Osteoblast (primary cell): Measurements from ENCODE around the gene TPO. TPM values are rescaled to one million over a fixed set of nuclear protein-coding genes. Genes with fewer than 3 reads are reported as not detected.

ENCODE experiments used
- DNase-seq: peaks from one replicate; pipeline ENCODE4 v3.0.0; 2011; ENCODE audit warnings: low spot score, mixed read lengths; ENCODE audit not compliant: insufficient read length; ENCODE audit errors: missing footprints
- H2AFZ ChIP-seq: 2 replicates; pipeline ENCODE4 v1.6.0; 2011; ENCODE audit warnings: mild to moderate bottlenecking, low read length
- H3K27ac ChIP-seq: 2 replicates; pipeline ENCODE4 v1.5.1; 2011; ENCODE audit warnings: mild to moderate bottlenecking, low read depth, low read length, moderate library complexity
- H3K27me3 ChIP-seq: 2 replicates; pipeline ENCODE4 v1.6.0; 2012; ENCODE audit warnings: mild to moderate bottlenecking, control low read depth, inconsistent platforms, low read length, moderate library complexity; ENCODE audit not compliant: insufficient read depth
- H3K36me3 ChIP-seq: 2 replicates; pipeline ENCODE4 v1.5.1; 2011; ENCODE audit warnings: mild to moderate bottlenecking, low read length, control low read depth, moderate library complexity; ENCODE audit not compliant: insufficient read depth
- H3K4me1 ChIP-seq: 2 replicates; pipeline ENCODE4 v1.5.1; 2011; ENCODE audit warnings: mild to moderate bottlenecking, low read length, control low read depth, moderate library complexity; ENCODE audit not compliant: insufficient read depth
- H3K4me2 ChIP-seq: 2 replicates; pipeline ENCODE4 v1.6.0; 2011; ENCODE audit warnings: mild to moderate bottlenecking, low read length; ENCODE audit not compliant: insufficient read depth
- H3K4me3 ChIP-seq: fragments of 200-600 bp; sonication (generic); 3 replicates; pipeline ENCODE4 v1.5.1; 2012; ENCODE audit warnings: mild to moderate bottlenecking, low read length, inconsistent platforms; ENCODE audit not compliant: insufficient read depth
- H3K79me2 ChIP-seq: 2 replicates; pipeline ENCODE4 v1.6.0; 2012; ENCODE audit warnings: mild to moderate bottlenecking, low read length, control low read depth, inconsistent platforms; ENCODE audit not compliant: insufficient read depth
- H3K9me3 ChIP-seq: 2 replicates; pipeline ENCODE4 v1.5.1; 2011; ENCODE audit warnings: low read depth, low read length, control low read depth
- H4K20me1 ChIP-seq: 2 replicates; pipeline ENCODE4 v1.6.0; 2012; ENCODE audit warnings: mild to moderate bottlenecking, low read length, control low read depth; ENCODE audit not compliant: insufficient read depth
- total RNA-seq: library from RNA; depleted of rRNA; stranded (reverse); fragments of >200 nt; gene quantifications from 2 replicates; pipeline ENCODE4 v1.2.3, GENCODE V29; 2012
- TF ChIP-seq, protein P1 (sequence below): IDR thresholded peaks from 2 replicates; pipeline ENCODE4 v1.5.1; 2011; ENCODE audit warnings: mild to moderate bottlenecking, low read depth, low read length, moderate library complexity; ENCODE audit errors: extremely low read depth

TPO gene
- total RNA-seq, 1 donor: not detected

DNA sequence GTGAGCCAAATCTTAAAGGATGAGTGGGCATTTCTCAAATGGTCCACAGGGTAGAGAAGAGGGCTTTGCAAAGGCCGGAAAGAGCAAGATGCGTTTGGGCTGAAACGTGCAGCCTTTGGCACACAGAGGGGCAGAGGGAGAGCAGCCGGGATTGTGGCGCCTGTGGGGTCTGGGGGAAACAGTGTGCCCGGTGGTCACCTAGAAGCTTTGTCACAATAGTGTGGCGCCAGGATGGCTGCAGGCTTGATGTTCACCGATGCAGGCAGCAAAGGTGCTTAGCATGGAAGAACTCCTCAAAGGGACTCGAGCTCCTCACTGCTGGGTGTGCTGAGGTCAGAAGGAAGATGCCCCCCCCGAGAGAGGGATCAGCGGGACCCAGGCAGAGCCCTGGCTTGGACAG, 23.8 kb downstream of the TPO start:
- no peak overlapping the region for H3K4me3 ChIP-seq
- TF ChIP-seq, protein P1, sequence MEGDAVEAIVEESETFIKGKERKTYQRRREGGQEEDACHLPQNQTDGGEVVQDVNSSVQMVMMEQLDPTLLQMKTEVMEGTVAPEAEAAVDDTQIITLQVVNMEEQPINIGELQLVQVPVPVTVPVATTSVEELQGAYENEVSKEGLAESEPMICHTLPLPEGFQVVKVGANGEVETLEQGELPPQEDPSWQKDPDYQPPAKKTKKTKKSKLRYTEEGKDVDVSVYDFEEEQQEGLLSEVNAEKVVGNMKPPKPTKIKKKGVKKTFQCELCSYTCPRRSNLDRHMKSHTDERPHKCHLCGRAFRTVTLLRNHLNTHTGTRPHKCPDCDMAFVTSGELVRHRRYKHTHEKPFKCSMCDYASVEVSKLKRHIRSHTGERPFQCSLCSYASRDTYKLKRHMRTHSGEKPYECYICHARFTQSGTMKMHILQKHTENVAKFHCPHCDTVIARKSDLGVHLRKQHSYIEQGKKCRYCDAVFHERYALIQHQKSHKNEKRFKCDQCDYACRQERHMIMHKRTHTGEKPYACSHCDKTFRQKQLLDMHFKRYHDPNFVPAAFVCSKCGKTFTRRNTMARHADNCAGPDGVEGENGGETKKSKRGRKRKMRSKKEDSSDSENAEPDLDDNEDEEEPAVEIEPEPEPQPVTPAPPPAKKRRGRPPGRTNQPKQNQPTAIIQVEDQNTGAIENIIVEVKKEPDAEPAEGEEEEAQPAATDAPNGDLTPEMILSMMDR: no peak
- H3K36me3 ChIP-seq: no peaks in the 10 kb centered on the region
- H2AFZ ChIP-seq: no peak overlapping the region
- peaks cover 3% of the 10 kb centered on the region for H3K9me3 ChIP-seq
- no peaks in the 10 kb centered on the region for H3K4me1 ChIP-seq
- no peak for DNase-seq
- H3K4me2 ChIP-seq: no peak overlapping the region
- no peaks in the 10 kb centered on the region for H4K20me1 ChIP-seq
- H3K79me2 ChIP-seq: no peaks in the 10 kb centered on the region
- no peak overlapping the region for H3K27ac ChIP-seq
- H3K27me3 ChIP-seq: no peaks in the 10 kb centered on the region

DNA sequence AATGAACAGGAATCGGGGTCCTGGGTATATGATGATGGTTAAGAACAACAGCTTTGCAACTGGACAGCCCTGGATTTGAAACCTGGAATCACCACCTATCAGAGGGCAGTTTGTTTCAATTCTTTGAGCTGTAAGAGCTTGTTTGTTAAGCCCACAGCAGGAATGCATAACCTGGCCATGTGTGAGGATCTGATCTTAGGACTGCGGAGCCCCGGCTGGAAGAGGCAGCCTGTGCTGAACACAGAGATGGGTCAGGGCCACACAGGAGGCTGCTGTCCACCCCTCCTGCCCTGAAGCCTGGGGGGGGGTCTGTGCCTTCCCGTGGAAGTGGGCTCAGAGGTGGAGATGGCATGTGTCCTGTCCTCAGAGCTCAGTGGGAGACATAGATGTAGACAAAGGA, 24.3 kb downstream of the TPO start:
- no peaks in the 10 kb centered on the region for H3K4me1 ChIP-seq
- no peaks in the 10 kb centered on the region for H3K79me2 ChIP-seq
- no peak for DNase-seq
- TF ChIP-seq, protein P1: no peak
- no peaks in the 10 kb centered on the region for H3K27me3 ChIP-seq
- no peak overlapping the region for H3K4me3 ChIP-seq
- H2AFZ ChIP-seq: no peak overlapping the region
- no peaks in the 10 kb centered on the region for H3K36me3 ChIP-seq
- H4K20me1 ChIP-seq: no peaks in the 10 kb centered on the region
- H3K4me2 ChIP-seq: no peak overlapping the region
- H3K27ac ChIP-seq: no peak overlapping the region
- H3K9me3 ChIP-seq: peaks cover 3% of the 10 kb centered on the region

DNA sequence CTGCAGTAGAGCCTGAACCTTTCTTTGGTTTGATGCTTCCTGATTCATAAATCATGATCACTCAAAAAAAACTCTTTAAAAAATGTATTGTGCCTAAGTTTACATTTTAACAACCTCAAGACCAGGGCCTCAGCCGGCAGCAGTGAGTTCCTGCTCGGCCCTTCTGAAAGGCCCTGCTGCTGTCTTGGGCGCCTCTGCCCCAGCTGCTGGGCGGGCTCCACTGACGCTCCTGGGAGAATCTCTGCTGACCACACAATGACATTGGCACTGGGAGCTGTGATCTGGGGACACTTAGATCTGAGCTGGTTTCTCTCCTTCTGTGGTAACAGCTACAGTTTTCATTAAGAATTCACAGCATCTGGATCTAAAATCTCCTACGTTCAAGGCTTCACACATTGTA, 25.7 kb downstream of the TPO start:
- TF ChIP-seq, protein P1: no peak
- Histone ChIP-seq H3K9me3 (peaks cover 3% of the 10 kb centered on the region), H3K4me2 (no peak overlapping the region), H3K4me1 (no peaks in the 10 kb centered on the region), H3K36me3 (no peaks in the 10 kb centered on the region), H3K27ac (no peak overlapping the region), H3K4me3 (no peak overlapping the region), H3K27me3 (no peaks in the 10 kb centered on the region), H4K20me1 (no peaks in the 10 kb centered on the region), H2AFZ (no peak overlapping the region), H3K79me2 (no peaks in the 10 kb centered on the region)
- no peak for DNase-seq

DNA sequence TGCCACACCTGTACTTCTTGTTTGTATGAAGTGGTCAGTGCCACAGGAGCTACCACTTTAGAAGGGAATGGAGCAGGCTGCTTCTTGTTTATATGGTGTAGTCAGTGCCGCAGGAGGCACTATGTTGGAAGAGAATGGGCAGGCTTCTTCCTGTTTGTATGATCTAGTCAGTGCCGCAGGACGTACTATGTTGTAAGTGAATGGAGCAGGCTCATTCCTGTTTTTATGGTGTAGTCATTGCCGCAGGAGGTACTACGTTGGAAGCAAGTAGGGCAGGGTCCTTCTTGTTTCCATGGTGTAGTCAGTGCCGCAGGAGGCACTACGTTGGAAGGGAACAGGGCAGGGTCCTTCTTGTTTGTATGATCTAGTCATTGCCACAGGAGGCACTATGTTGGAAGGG, 27.3 kb downstream of the TPO start:
- Histone ChIP-seq H3K4me1 (no peaks in the 10 kb centered on the region), H3K79me2 (no peaks in the 10 kb centered on the region), H3K9me3 (peaks cover 3% of the 10 kb centered on the region), H4K20me1 (no peaks in the 10 kb centered on the region), H3K27me3 (no peaks in the 10 kb centered on the region), H3K27ac (no peak overlapping the region), H3K36me3 (no peaks in the 10 kb centered on the region), H3K4me2 (no peak overlapping the region), H3K4me3 (no peak overlapping the region), H2AFZ (no peak overlapping the region)
- TF ChIP-seq, protein P1: no peak
- DNase-seq: no peak
